ENCODE data around the gene CCDC88B. TPM values are rescaled to one million over a fixed set of nuclear protein-coding genes. Genes with fewer than 3 reads are reported as not detected.

The CCDC88B gene
- total RNA-seq, 4 donors from 2014 or later = 7.6 to 9.4 (median 8.5) TPM

DNA sequence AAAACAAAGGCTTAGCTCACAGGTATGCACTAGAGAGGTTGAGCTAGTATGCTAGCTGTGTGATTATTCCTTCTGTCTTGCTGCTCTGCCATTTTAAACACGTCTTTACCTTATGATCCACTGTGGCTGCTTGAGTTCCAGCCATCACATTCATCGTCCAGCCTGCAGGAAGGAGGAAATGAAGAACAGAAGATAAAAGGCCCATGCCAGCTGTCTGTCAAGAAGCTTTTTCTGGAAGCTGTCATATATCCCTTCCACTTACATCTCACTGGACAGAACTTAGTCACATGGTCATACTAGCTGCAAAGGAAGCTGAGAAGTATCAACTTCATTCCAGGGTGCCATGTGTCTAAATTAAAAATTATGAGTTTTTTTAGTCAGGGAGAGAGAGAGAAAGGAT is 12.6 kb upstream of the CCDC88B start:
- peaks cover 3% of the 10 kb centered on the region for H3K27me3 ChIP-seq
- peaks cover 0 to 7% (median 0%) of the 10 kb centered on the region in 3 donors for H3K4me1 ChIP-seq
- peaks cover 0 to 7% of the 10 kb centered on the region in 2 donors for H3K36me3 ChIP-seq
- no peak overlapping the region for H3K27ac ChIP-seq
- no peaks in the 10 kb centered on the region for H3K9me3 ChIP-seq
- H3K4me3 ChIP-seq = no peak overlapping the region
- TF ChIP-seq POLR2A (IDR thresholded peaks at IDR 0.05) (no peak), POLR2AphosphoS5 (IDR thresholded peaks at IDR 0.05) (no peak), EP300 (IDR thresholded peaks at IDR 0.05) (no peak)
- no peak for ATAC-seq
- WGBS, 2 donors (ENCODE audit: low coverage in 1 of 2) = 60 to 85% methylated on average over 2 of the region's 2 CpGs

DNA sequence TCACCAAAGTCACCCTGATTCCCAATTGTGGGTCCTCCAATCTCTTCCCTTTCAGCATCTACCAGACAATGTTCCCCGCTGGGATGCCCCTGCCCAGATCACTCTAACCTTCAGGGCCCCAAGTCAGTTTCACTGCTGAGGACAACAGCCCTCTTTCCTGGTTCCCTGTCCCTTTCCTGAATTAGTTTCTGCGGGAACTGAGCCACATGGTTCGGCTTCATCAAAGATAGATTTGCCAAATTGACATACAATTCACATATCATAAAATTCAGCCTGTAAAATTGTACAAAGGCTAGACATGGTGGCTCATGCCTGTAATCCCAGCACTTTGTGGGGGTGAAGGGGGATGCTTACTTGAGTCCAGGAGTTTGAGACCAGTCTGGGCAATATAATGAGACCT is 12.0 kb upstream of the CCDC88B start:
- Histone ChIP-seq H3K4me1 (peaks cover 0 to 7% (median 0%) of the 10 kb centered on the region in 3 donors), H3K36me3 (peaks cover 0 to 1% of the 10 kb centered on the region in 2 donors), H3K9me3 (no peaks in the 10 kb centered on the region), H3K27me3 (peaks cover 3% of the 10 kb centered on the region), H3K27ac (no peak overlapping the region), H3K4me3 (no peak overlapping the region)
- TF ChIP-seq POLR2A (IDR thresholded peaks at IDR 0.05) = no peak
- TF ChIP-seq, protein P1, sequence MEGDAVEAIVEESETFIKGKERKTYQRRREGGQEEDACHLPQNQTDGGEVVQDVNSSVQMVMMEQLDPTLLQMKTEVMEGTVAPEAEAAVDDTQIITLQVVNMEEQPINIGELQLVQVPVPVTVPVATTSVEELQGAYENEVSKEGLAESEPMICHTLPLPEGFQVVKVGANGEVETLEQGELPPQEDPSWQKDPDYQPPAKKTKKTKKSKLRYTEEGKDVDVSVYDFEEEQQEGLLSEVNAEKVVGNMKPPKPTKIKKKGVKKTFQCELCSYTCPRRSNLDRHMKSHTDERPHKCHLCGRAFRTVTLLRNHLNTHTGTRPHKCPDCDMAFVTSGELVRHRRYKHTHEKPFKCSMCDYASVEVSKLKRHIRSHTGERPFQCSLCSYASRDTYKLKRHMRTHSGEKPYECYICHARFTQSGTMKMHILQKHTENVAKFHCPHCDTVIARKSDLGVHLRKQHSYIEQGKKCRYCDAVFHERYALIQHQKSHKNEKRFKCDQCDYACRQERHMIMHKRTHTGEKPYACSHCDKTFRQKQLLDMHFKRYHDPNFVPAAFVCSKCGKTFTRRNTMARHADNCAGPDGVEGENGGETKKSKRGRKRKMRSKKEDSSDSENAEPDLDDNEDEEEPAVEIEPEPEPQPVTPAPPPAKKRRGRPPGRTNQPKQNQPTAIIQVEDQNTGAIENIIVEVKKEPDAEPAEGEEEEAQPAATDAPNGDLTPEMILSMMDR (IDR thresholded peaks at IDR 0.05) = no peak
- TF ChIP-seq POLR2AphosphoS5 (IDR thresholded peaks at IDR 0.05) = no peak
- no peak for TF ChIP-seq EP300 (IDR thresholded peaks at IDR 0.05)
- WGBS, 2 donors (ENCODE audit: low coverage in 1 of 2) = 74 to 78% methylated on average over 2 of the region's 3 CpGs
- ATAC-seq = no peak

DNA sequence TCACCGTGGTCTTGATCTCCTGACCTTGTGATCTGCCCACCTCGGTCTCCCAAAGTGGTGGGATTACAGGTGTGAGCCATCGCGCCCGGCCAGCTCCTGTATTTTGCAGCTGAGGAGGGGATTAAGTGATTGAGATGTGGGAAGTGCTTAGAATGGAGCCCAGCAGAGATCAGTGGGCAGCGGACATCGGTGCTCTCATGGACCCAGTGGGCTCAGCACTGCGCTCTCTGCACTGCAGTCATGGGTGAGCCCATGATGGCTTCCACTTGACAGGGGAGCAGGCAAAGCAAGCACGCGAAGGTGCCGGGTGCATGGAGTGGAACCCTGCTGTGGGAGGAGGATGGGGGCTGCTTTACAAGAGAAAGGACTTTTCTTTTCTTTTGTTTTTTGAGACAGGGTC is 9.1 kb upstream of the CCDC88B start:
- H3K27me3 ChIP-seq = peaks cover 3% of the 10 kb centered on the region
- H3K27ac ChIP-seq = no peak overlapping the region
- H3K36me3 ChIP-seq = no peaks in the 10 kb centered on the region
- 62% methylated on average over 4 of the region's 11 CpGs; no CpG with 5 or more reads in 1 of the 2 donors for WGBS, 2 donors (ENCODE audit: low coverage in 1 of 2)
- no peak for TF ChIP-seq POLR2A (IDR thresholded peaks at IDR 0.05)
- no peak for TF ChIP-seq EP300 (IDR thresholded peaks at IDR 0.05)
- TF ChIP-seq, protein P1 (IDR thresholded peaks at IDR 0.05) = no peak
- TF ChIP-seq POLR2AphosphoS5 (IDR thresholded peaks at IDR 0.05) = no peak
- H3K9me3 ChIP-seq = no peaks in the 10 kb centered on the region
- no peak overlapping the region for H3K4me3 ChIP-seq
- peaks cover 0 to 7% (median 0%) of the 10 kb centered on the region in 3 donors for H3K4me1 ChIP-seq
- no peak for ATAC-seq

DNA sequence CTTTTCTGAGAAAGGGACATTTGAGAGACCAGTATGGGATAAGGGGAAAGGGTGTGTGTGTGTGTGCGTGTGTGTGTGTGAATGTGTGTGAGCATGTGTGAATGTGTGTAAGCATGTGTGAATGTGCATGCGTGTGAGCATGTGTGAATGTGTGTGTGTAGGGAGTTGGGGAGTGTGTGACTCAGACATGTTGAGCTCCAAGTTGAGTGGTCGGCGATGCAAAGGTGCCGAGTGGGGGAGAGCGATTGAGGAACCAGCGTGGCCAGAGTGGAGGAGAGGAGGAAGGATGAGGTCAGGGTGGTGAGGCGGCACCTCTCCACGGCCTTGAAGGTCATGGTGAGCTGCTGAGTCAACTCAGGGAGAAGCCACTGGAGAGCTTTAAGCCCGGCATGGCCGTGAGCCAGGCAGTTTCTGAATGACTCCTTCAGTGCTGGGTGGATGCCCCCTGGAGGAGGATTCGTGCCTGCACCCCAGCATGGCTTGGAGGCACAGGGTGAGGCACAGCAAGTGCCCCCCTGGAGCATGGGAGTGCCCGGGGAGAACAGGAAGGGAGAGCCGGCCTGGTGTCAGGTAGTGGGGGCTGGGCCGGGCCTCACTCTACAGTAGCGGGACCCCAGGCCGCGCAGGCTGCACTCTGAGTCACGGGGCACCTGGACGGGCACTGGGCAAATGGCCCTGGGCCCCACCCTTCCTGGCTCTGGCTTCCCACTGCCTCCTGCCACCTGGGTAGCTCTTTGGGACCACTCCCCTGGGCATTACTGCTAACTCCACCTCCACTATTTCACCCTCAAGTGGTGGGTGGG is 8.2 kb upstream of the CCDC88B start:
- no peaks in the 10 kb centered on the region for H3K9me3 ChIP-seq
- H3K4me1 ChIP-seq = peaks cover 0 to 7% (median 0%) of the 10 kb centered on the region in 3 donors
- peaks cover 3% of the 10 kb centered on the region for H3K27me3 ChIP-seq
- TF ChIP-seq, protein P1 (IDR thresholded peaks at IDR 0.05) = peak in 3 of 4 experiments; percentile 8 to 46 (median 34)
- TF ChIP-seq POLR2A (IDR thresholded peaks at IDR 0.05) = no peak
- ATAC-seq = peak; percentile 55
- no peaks in the 10 kb centered on the region for H3K36me3 ChIP-seq
- WGBS, 2 donors (ENCODE audit: low coverage in 1 of 2) = 43 to 72% methylated on average over 6 to 10 of the region's 20 CpGs
- no peak overlapping the region for H3K27ac ChIP-seq
- no peak overlapping the region for H3K4me3 ChIP-seq

DNA sequence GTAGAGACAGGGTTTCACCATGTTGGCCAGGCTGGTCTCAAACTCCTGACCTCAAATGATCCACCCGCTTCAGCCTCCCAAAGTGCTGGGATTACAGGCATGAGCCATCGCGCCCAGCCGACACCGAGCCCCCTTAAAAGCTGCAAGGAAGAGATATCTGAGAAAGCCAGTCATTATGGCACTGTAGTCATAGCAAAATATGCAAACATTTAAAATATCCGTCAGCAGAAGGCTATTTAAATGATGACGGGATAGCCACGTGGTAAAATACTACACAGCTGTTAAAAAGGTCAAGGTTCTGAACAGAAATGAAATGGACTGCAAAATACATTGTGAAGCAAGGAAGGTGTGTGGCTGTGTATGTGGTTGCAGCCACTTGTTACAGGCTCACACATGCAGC is 6.4 kb upstream of the CCDC88B start:
- WGBS, 2 donors (ENCODE audit: low coverage in 1 of 2) = 75 to 84% methylated on average over 4 to 8 of the region's 8 CpGs
- H3K27ac ChIP-seq = no peak overlapping the region
- no peak overlapping the region for H3K4me3 ChIP-seq
- TF ChIP-seq POLR2A (IDR thresholded peaks at IDR 0.05) = no peak
- TF ChIP-seq, protein P1 (IDR thresholded peaks at IDR 0.05) = no peak
- no peak for TF ChIP-seq POLR2AphosphoS5 (IDR thresholded peaks at IDR 0.05)
- TF ChIP-seq EP300 (IDR thresholded peaks at IDR 0.05) = no peak
- H3K9me3 ChIP-seq = no peaks in the 10 kb centered on the region
- H3K27me3 ChIP-seq = peaks cover 3% of the 10 kb centered on the region
- ATAC-seq = no peak
- peaks cover 0 to 7% (median 0%) of the 10 kb centered on the region in 3 donors for H3K4me1 ChIP-seq
- no peaks in the 10 kb centered on the region for H3K36me3 ChIP-seq

All from gastroesophageal sphincter (tissue), 4 donors.